GM21717 (cell line): ENCODE data around the gene BCAS1.

Experiments
- ATAC-seq: cut with Tn5 transposase; IDR thresholded peaks from one replicate; pipeline ENCODE4 v1.9.1; 2021; ENCODE audit warnings: mild to moderate bottlenecking, moderate library complexity; ENCODE audit not compliant: unreplicated experiment

Gene BCAS1

GRCh38 chr20:53970232-53970631 lies 100.2 kb downstream of the BCAS1 start:
- no peak for ATAC-seq

- no peak for ATAC-seq
These were observed 102.9 kb downstream of the BCAS1 start for GRCh38 chr20:53967527-53967926.

GRCh38 chr20:53966774-53967398 lies 103.5 kb downstream of the BCAS1 start:
- no peak for ATAC-seq

GRCh38 chr20:53964501-53965253 lies 105.7 kb downstream of the BCAS1 start:
- no peak for ATAC-seq

- no peak for ATAC-seq
These were observed 106.3 kb downstream of the BCAS1 start for GRCh38 chr20:53964067-53964466.

- ATAC-seq: no peak
These were observed 106.8 kb downstream of the BCAS1 start for GRCh38 chr20:53963635-53964034.

- ATAC-seq: no peak
These were observed 108.0 kb downstream of the BCAS1 start for GRCh38 chr20:53962388-53962787.

GRCh38 chr20:53961527-53961926 lies 108.9 kb downstream of the BCAS1 start:
- no peak for ATAC-seq

- ATAC-seq: no peak
These were observed 109.7 kb downstream of the BCAS1 start for GRCh38 chr20:53960579-53961272.

GRCh38 chr20:53959911-53960578 lies 110.3 kb downstream of the BCAS1 start:
- ATAC-seq: no peak

GRCh38 chr20:53958260-53958659 lies 112.1 kb downstream of the BCAS1 start:
- ATAC-seq: no peak

- no peak for ATAC-seq
These were observed 112.8 kb downstream of the BCAS1 start for GRCh38 chr20:53957451-53958172.

- no peak for ATAC-seq
These were observed 114.2 kb downstream of the BCAS1 start for GRCh38 chr20:53956013-53956715.

GRCh38 chr20:53954723-53955658 lies 115.4 kb downstream of the BCAS1 start:
- ATAC-seq: no peak

GRCh38 chr20:53952528-53953096 lies 117.8 kb downstream of the BCAS1 start:
- ATAC-seq: no peak

GRCh38 chr20:53950578-53950977 lies 119.8 kb downstream of the BCAS1 start:
- ATAC-seq: no peak

- ATAC-seq: no peak
These were observed 120.4 kb downstream of the BCAS1 start for GRCh38 chr20:53950031-53950430.

GRCh38 chr20:53949319-53949839 lies 121.0 kb downstream of the BCAS1 start:
- peak; percentile 89 for ATAC-seq
